Left renal pelvis (tissue), 4 donors: ENCODE results near the gene STAG3. TPM values are rescaled to one million over a fixed set of nuclear protein-coding genes. Genes with fewer than 3 reads are reported as not detected.
A peak's percentile ranks its signal among the peaks of the same experiment; 100 is the strongest.
"Not testable (repeated sequence)": the region's sequence is repeated elsewhere in the genome, so short reads cannot be mapped to it uniquely, and the experiment has no call there.

ENCODE experiments used
- DNase-seq, 4 donors: peaks; one replicate each; pipeline ENCODE4 v3.0.0-alpha.2; 2013; ENCODE audit warnings: low read depth in 4 of 4, low spot score in 3 of 4
- polyA plus RNA-seq, 4 donors: library from polyadenylated mRNA; unstranded; fragments of 120-200 nt; gene quantifications; one replicate each; pipeline ENCODE4 v1.2.1, GENCODE V29; 2013; ENCODE audit not compliant: insufficient read length in 4 of 4

The STAG3 gene, protein sequence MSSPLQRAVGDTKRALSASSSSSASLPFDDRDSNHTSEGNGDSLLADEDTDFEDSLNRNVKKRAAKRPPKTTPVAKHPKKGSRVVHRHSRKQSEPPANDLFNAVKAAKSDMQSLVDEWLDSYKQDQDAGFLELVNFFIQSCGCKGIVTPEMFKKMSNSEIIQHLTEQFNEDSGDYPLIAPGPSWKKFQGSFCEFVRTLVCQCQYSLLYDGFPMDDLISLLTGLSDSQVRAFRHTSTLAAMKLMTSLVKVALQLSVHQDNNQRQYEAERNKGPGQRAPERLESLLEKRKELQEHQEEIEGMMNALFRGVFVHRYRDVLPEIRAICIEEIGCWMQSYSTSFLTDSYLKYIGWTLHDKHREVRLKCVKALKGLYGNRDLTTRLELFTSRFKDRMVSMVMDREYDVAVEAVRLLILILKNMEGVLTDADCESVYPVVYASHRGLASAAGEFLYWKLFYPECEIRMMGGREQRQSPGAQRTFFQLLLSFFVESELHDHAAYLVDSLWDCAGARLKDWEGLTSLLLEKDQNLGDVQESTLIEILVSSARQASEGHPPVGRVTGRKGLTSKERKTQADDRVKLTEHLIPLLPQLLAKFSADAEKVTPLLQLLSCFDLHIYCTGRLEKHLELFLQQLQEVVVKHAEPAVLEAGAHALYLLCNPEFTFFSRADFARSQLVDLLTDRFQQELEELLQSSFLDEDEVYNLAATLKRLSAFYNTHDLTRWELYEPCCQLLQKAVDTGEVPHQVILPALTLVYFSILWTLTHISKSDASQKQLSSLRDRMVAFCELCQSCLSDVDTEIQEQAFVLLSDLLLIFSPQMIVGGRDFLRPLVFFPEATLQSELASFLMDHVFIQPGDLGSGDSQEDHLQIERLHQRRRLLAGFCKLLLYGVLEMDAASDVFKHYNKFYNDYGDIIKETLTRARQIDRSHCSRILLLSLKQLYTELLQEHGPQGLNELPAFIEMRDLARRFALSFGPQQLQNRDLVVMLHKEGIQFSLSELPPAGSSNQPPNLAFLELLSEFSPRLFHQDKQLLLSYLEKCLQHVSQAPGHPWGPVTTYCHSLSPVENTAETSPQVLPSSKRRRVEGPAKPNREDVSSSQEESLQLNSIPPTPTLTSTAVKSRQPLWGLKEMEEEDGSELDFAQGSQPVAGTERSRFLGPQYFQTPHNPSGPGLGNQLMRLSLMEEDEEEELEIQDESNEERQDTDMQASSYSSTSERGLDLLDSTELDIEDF
- polyA plus RNA-seq, result 10 to 100 TPM; 11.3 to 31.0 (median 17.0) TPM

DNA sequence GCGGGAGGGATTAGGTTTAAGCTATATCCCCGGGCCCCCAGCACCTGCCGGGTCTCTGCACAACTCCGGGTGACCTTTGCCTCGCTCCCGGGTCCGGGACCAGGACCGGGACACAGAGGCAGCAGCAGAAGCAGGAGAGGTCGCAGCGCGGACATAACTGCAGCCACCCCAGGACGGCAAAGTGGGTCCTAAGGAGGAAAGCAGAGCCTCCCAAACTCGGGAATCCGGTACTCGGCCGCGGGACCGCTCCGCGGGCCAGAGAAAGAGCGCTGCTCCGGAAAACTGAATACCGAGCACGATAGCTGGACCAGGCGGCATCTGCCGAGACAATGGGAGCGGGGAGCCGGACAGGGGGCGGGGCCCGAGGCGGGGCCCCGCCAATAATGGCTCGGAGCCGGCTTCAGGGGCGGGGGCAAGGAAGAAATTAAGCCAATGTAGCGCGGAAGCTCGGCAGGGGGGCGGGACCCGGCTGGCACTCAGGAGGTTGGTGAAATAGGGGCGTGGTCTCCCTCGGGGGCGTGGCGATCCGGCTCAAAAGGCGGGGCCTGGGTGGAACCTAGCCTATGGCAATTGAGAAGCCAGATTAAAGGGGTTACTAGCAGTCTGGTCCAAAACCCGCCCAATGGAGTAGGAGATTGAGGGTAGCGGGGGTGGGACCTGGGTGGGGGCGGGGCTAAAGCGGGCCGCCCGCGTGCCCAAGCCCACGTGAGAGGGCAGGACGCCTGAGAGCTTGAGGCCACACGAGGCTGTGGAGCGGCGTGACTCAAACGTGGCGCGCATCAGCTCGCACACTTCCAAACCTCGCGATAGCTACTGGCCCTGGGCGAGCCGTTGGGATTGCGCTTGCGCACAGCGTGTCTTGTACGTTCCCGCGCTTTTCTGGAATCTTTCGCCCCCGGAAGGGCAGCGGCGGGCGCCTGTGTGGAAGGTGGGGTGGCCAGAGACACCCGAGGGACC is at the start of gene STAG3, which contains the start of gene GPC2:
Gene STAG3, plus strand, starts transcription at position 874 of the 957 bp plus-strand sequence. CDS start 2,639 bp downstream, outside the sequence.
Gene GPC2, minus strand, starts transcription at position 337 of the 957 bp plus-strand sequence. Its CDS starts 182 bp downstream, at position 155.
- peak; percentile 82 to 91 (median 88) for DNase-seq

GRCh38 chr7:100128637-100128963 is 49.1 kb upstream of the STAG3 start:
- DNase-seq, result no peak

GRCh38 chr7:100130220-100130607 is 47.5 kb upstream of the STAG3 start:
- not testable (repeated sequence) for DNase-seq

GRCh38 chr7:100130608-100131453 is 46.9 kb upstream of the STAG3 start:
- no peak for DNase-seq

DNA sequence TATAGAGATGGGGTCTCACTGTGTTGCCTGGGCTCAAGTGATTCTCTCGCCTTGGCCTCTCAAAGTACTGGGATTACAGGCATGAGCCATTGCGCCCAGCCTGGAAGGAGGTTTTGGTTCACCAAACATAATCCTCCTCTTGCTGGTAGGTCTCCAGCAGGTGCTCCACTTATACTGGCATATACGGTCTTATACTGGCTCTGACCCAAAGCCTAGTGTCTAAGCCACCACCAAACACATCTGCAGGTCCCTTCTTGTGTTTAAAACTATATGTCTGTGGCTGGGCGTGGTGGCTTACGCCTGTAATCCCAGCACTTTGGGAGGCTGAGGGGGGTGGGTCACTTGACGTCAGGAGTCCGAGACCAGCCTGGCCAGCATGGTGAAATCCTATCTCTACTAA is 45.6 kb upstream of the STAG3 start:
- DNase-seq, result no peak

DNA sequence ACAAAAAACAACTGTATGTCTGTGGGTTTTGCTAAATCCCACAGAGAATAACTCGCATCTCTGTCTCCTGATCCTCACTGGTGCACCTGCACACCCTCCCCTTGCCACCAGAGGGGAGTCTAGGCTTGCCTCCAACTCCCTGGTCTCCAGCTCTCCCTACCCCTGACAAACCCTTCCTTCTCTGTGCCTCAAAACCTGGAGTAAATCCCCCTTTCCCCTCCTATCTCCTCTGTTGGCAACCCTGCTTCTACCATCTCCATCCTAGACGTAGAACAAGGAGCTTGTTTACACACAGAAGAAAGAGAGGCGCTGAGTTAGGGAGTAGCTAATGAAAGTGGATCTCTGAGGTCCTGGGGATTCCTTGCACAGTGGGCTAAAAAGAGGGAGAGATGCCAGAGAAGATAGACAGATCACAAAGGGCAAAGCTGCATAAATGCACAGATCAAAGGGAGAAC is 45.0 kb upstream of the STAG3 start:
- DNase-seq, result no peak

DNA sequence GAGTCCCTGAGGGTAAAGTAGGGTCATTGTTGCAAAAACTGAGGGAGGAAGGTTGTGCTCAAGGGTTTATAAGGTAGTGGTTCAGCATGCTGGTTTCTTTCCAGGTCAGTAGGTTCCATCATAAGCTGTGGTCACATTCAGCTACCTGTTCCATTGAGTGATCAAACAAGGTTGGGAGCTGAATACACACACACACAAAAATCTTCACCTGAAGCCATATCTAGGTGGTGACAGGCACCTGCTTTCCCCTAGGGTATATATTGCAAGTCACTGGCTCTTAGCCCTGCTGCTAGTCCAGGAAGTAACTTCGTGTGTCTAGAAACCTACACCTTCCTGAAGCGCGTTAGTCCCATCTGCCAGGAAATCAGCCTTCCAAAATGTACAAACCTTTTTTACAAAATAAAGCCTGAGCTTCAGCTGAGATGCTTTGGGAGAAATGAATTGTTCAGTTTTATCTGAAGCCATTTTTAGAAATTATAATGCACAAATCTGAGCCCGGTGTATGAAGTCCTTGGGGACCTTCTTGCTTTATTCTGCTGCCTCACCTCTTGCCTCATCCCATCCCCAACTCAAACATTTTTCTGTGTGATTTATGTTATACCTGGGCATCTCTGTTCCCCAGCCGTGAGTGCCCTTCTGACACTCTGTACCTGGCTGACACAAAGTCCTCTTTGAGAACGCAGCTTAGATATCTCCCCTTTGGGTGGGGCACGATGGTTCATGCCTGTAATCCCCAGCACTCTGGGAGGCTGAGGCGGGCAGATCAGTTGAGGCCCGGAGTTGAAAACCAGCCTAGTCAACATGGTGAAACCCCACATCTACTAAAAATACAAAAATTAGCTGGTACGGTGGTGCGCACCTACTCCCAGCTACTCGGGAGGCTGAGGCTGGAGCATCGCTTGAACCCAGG is 39.6 kb upstream of the STAG3 start:
- no peak for DNase-seq

DNA sequence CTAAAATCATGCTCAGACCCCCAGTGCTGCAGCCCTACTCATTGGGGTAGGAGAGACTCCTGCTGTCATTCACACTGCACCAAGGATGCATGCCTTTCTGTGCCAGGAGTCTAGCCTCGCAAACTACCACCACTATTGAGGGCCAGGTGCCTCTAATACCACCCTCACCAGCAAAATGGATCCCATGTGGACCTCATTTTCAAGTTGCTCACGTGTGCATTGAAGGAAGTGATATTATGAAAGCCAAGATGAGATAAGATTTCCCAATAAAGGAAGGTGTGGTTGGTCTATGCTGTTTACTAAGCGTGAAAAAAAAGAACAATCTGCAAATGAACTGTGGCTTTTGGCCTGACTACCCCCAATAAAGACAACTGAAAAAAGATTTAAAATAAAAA is 36.2 kb upstream of the STAG3 start:
- no peak for DNase-seq

- no peak for DNase-seq
Measured at GRCh38 chr7:100142461-100142860, 35.3 kb upstream of the STAG3 start.

- DNase-seq, result not testable (repeated sequence)
Measured at GRCh38 chr7:100146350-100146749, 31.4 kb upstream of the STAG3 start.

DNA sequence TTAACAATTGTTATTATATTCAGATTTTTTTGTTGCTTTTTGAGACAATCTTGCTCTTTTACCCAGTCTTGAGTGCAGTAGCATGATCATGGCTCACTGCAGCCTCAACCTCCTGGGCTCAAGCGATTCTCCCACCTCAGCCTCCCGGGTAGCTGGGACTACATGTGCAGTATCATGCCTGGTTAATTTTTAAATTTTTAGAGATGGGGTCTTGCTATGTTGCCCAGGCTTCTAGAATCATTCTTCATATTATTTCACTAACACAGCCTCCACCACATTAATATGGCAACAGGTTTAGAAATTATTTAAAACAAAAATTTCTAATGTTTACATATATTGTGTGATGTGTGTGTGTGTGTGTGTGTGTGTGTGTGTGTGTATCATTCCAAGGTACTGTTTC is 30.4 kb upstream of the STAG3 start:
- DNase-seq, result no peak

DNA sequence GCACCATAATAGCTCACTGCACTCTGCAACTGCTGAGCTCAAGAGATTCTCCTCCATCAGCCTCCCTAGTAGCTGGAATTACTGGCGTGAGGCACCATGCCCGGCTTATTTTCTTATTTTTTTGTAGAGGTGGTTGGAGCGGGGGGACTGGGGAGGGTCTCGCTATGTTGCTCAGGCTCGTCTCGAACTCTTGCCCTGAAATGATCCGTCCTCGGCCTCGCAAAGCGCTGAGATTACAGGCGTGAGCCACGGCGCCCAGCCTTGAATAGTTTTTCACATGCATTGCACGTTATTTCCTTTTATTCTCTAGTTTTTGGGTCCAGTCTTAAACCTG is 29.5 kb upstream of the STAG3 start:
- no peak for DNase-seq

DNA sequence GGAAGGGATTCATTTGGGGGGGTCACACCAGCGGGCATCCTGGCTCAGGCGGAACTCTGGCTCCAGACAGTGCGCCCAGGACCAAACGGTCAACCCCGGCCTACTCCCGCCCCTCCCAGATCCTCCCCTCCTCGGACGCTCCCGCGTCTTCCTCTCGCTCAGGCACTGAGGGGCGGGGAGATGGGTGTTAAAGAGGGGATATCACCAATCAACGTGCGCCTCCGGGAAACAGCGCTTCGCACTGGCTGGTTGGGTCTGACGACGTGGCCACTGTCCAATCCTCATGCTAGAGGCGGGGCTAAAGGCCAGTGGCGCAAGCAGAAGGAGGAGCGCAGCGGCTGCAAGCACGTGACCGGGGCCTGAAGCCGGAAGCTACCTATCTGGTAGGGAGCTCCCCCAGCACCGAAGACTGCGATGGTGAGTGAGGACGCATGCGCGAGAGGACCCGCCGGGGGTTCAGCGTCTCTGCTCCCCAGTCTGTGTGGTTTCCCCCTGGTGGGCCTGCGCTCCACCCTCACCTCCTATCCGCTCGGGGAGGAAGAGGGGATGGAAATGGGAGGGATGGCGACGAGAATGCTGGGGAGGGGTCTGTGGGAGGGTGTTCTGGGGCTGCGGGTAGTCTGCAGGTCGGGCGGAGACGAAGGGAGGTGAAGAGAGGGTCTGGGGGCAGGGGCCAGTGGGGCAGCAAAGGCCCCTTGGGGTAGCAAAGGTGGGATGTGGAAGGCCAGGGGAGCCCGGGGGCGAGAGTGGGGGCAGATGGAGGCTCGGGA is 29.0 kb upstream of the STAG3 start, which contains the start of gene LAMTOR4:
Gene LAMTOR4, plus strand, starts transcription at position 360 of the 770 bp plus-strand sequence. Its CDS starts 55 bp downstream, at position 415.
- DNase-seq, result peak; percentile 94 to 98 (median 95)

- DNase-seq, result no peak
Measured at GRCh38 chr7:100152404-100152803, 25.3 kb upstream of the STAG3 start.

DNA sequence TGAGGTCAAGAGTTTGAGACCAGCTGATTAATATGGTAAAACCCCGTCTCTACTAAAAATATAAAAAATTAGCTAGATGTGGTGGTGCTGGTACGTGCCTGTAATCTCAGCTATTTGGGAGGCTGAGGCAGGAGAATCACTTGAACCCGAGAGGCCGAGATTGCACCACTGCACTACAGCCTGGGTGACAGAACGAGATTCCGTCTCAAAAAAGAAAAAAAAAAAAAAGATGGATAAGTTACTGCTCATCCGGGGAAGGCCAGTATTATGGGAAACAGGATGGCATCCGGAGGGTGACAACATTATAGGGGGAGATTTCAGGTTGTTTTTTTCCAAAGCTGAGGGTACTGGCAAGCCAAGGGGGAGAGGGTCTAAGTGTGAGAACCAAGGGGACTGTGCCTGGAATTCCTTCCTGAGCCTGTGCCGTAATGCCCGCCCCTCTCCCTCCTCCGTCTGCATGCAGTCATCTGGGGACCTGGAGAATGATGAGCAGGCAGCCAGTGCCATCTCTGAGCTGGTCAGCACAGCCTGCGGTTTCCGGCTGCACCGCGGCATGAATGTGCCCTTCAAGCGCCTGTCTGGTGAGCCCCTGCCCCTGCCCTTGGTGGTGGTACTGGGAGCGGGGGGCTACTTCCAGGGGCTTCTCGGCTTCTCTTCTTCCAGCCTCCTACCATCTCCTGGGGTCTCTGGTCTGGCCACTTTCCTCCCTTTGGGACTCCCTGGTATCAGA is 24.6 kb upstream of the STAG3 start:
- no peak for DNase-seq
